Esophagus squamous epithelium (tissue), 4 donors: Measurements from ENCODE around the gene RFPL3.

Experiments used
- CTCF ChIP-seq, 6 experiments: fragments of 450-650 bp in 4 of 6; fragments of 200-600 bp in 2 of 6; sonication (generic) in 2 of 6; IDR thresholded peaks; one replicate each; pipeline ENCODE4 v1.5.1; 2016 to 2019; ENCODE audit warnings: antibody characterized with exemption in 6 of 6, mild to moderate bottlenecking in 4 of 6, moderate library complexity in 4 of 6
- POLR2A ChIP-seq, 4 donors: fragments of 450-650 bp; IDR thresholded peaks; one replicate each; pipeline ENCODE4 v1.6.1; 2017; ENCODE audit warnings: antibody characterized with exemption in 4 of 4, mild to moderate bottlenecking in 4 of 4, moderate library complexity in 3 of 4

- TF ChIP-seq POLR2A (IDR thresholded peaks at IDR 0.05) (no peak), CTCF (IDR thresholded peaks at IDR 0.05) (no peak)
Observed at GRCh38 chr22:32308934-32309333, 48.7 kb upstream of the RFPL3 start.
